GM12874 (cell line): Measurements from ENCODE around the gene PDSS1.

Experiments
- CTCF ChIP-seq: IDR thresholded peaks from 2 replicates; pipeline ENCODE4 v1.5.1; 2011; ENCODE audit warnings: low read depth, mild to moderate bottlenecking, control low read depth, low read length, moderate library complexity; ENCODE audit not compliant: insufficient read depth

PDSS1 gene

GRCh38 chr10:26790221-26790995 is 92.9 kb downstream of the PDSS1 start:
- TF ChIP-seq CTCF = no peak

GRCh38 chr10:26792758-26793495 is 95.4 kb downstream of the PDSS1 start:
- TF ChIP-seq CTCF = no peak
